ENCODE results near the gene IZUMO1R. TPM values are rescaled to one million over a fixed set of nuclear protein-coding genes. Genes with fewer than 3 reads are reported as not detected.

The IZUMO1R gene
- total RNA-seq, 1 experiment from 2014 or later = not detected

DNA sequence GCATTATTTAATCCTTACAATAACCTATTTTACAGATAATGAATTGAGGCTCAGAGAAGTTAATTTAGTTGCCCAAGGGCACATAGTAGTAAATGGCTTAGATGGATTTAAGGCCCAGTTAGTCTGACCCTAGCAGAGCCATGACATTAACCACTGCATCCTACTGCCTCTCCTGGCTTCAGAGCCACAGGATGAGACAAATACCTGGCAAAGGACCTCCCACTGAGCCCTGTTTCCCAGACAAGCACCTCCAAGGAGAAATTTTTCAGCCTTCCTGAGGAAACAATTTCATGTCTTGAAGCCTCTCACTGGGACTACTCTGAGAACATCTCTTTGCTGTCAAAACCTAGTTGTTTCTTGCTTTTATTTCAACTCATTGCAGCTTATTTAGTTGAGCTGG, 28.4 kb downstream of the IZUMO1R start:
- Histone ChIP-seq H4K91ac (ENCODE audit: insufficient read length, low read depth, low read length) (no peak overlapping the region), H3K9me3 (ENCODE audit: control insufficient read depth, low read depth, low read length) (no peaks in the 10 kb centered on the region), H2BK12ac (ENCODE audit: insufficient read length, low read depth, low read length) (no peak overlapping the region), H2BK120ac (ENCODE audit: low read depth, low read length, poor library complexity, severe bottlenecking) (no peak overlapping the region), H4K8ac (replicated peaks; ENCODE audit: insufficient read length, low read depth, low read length) (no peak overlapping the region), H3K18ac (ENCODE audit: insufficient read length, low read depth, low read length) (no peak overlapping the region), H3K9ac (ENCODE audit: extremely low read depth, insufficient read length, low read length) (no peak overlapping the region), H2AFZ (ENCODE audit: low read length) (no peak overlapping the region), H4K5ac (ENCODE audit: insufficient read length, low read depth, low read length) (no peak overlapping the region), H3K14ac (ENCODE audit: insufficient read depth, low read length) (no peak overlapping the region), H3K4me2 (ENCODE audit: insufficient read depth, insufficient read length, low read length) (no peak overlapping the region), H3K4me1 (ENCODE audit: insufficient read depth, low read length) (no peaks in the 10 kb centered on the region), H3K23me2 (ENCODE audit: insufficient read length, low read depth, low read length, poor library complexity, severe bottlenecking) (no peaks in the 10 kb centered on the region), H3T11ph (ENCODE audit: low read length) (no peak overlapping the region), H2BK5ac (ENCODE audit: insufficient read length, low read length) (no peak overlapping the region), H3K27me3 (ENCODE audit: insufficient read depth, low read length) (no peaks in the 10 kb centered on the region), H2BK15ac (ENCODE audit: low read depth, low read length) (no peak overlapping the region), H3K23ac (ENCODE audit: insufficient read length, low read depth, low read length) (no peak overlapping the region), H3K4ac (ENCODE audit: low read depth, low read length) (no peak overlapping the region), H3K79me1 (ENCODE audit: insufficient read depth, low read depth, low read length, poor library complexity, severe bottlenecking) (no peaks in the 10 kb centered on the region), H4K20me1 (ENCODE audit: control insufficient read depth, insufficient read depth, insufficient read length) (no peaks in the 10 kb centered on the region), H2BK20ac (ENCODE audit: low read depth, low read length, poor library complexity, severe bottlenecking) (no peak overlapping the region), H3K27ac (ENCODE audit: insufficient read length, low read depth, low read length) (no peak overlapping the region), H3K79me2 (ENCODE audit: insufficient read depth, low read length) (no peaks in the 10 kb centered on the region), H2AK5ac (ENCODE audit: insufficient read length, low read length) (no peak overlapping the region), H3K56ac (ENCODE audit: insufficient read length, low read depth, low read length) (no peak overlapping the region)
- Mint-ChIP-seq H3K27ac (no peak overlapping the region), H3K36me3 (ENCODE audit: insufficient read depth in 1 of 3, low read depth in 3 of 3) (no peaks in the 10 kb centered on the region), H3K4me1 (no peaks in the 10 kb centered on the region), H3K27me3 (ENCODE audit: low read depth) (no peaks in the 10 kb centered on the region), H3K9me3 (no peaks in the 10 kb centered on the region), H3K4me3 (no peak overlapping the region)
- TF ChIP-seq, protein P1, sequence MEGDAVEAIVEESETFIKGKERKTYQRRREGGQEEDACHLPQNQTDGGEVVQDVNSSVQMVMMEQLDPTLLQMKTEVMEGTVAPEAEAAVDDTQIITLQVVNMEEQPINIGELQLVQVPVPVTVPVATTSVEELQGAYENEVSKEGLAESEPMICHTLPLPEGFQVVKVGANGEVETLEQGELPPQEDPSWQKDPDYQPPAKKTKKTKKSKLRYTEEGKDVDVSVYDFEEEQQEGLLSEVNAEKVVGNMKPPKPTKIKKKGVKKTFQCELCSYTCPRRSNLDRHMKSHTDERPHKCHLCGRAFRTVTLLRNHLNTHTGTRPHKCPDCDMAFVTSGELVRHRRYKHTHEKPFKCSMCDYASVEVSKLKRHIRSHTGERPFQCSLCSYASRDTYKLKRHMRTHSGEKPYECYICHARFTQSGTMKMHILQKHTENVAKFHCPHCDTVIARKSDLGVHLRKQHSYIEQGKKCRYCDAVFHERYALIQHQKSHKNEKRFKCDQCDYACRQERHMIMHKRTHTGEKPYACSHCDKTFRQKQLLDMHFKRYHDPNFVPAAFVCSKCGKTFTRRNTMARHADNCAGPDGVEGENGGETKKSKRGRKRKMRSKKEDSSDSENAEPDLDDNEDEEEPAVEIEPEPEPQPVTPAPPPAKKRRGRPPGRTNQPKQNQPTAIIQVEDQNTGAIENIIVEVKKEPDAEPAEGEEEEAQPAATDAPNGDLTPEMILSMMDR (conservative IDR thresholded peaks at IDR 0.05) = no peak
- DNase-seq = no peak

All from H9 (cell line).